ENCODE measurements around the gene MARCHF3.
"Not testable (repeated sequence)": the region's sequence is repeated elsewhere in the genome, so short reads cannot be mapped to it uniquely, and the experiment has no call there.

Gene MARCHF3

GRCh38 chr5:126866851-126867636 lies 163.3 kb downstream of the MARCHF3 start:
- DNase-seq: no peak

- no peak for DNase-seq
Observed at GRCh38 chr5:126865299-126865698, 165.1 kb downstream of the MARCHF3 start.

- DNase-seq: no peak
Observed at GRCh38 chr5:126864042-126864688, 166.2 kb downstream of the MARCHF3 start.

DNA sequence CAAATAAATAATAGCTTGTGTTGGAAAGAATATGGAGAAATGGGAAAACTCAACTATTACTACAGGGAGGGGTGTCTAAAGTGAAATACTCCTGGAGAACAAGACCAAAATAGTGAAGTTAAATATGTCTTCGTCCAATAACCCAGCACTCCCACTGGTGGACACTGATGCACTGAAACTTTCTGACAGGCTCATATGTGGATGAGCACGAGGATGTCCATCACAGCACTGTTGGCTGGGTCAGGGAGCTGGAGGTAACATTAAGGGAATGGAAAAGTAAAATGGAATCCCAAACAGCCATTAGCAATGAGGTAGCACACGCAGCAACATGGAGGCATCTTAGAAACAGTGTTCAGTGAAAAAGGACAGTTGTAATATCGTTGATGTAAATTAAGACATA lies 167.0 kb downstream of the MARCHF3 start:
- DNase-seq: no peak

DNA sequence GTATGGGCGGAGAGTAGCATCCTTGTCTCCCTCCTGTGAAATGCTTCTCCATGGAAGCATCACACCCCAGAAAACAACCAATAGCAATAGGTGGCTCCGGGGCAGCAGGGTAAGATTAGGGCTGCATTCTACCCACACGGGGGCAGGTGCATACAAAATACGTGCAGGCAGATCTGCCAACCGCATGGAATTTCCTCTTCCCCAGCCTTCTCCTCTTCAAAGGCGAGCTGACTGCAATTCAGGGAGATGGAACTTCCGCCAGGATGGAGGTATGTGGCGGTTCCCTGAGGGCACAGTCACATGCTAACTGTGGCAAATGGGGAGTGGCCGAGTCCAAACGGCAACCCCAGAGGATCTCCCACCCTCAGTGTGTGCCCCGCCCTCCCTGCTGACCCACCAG lies 171.9 kb downstream of the MARCHF3 start:
- DNase-seq: no peak

DNA sequence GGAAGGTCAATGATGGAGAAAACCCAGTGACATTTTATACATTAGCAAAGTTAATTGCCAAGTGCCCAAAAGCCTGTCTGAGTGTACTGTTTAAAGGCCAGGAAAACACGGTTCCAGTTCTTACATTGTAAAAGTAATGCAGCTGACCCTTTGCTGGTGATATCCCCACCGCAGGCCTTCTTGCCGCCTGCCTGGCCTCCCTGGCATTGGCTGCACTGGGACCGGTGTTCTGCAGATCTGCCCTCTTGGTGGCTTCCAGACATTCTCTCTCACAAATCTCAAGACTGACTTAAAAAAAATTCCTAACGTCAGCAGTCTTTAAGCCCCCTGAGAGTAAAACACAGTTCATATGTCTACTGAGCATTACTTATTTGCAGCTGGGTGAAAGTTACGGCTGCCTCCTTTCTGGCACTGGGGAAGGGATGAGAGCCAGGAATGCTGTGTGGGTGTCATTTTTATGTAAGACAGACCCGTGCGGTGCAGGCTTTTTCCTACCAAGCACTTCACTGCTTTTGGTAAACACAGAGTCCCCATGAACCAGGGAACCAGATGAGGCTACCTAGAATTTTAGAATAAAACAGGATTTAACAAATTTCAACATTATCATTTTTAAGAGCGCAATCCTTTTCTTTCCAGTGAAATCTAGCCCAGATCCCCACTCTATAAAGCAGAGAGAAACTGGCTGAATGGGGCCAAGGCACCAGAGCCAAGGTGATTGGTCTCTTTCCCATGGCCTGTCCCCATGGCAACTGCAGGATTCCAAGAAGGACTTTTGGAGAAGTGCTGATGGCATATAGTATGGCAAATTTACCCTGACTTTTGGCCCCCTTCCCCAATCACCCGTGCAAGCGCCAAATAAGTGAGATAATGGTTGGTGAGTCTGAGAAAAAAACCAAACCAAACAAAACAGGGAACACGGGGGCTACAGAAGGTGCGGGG lies 172.6 kb downstream of the MARCHF3 start:
- no peak for DNase-seq

DNA sequence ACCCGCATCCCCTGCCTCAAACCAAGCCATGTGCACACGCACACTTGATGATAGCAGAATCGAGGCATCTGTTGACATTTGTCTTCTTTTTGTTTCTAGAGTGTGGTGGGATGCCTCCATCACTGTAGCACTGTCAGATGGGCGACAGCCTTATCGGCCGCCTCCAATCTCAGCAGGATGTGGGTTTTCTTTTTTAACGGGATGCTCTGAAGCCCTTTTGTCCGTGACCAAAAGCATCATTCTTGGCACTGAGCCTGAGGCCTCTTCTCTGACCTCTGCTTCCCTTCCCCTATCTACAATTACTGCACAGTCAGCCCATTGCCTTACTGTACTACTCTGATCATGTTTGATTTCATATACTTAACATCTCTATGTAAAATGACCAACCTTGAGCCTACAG lies 175.1 kb downstream of the MARCHF3 start:
- DNase-seq: no peak

DNA sequence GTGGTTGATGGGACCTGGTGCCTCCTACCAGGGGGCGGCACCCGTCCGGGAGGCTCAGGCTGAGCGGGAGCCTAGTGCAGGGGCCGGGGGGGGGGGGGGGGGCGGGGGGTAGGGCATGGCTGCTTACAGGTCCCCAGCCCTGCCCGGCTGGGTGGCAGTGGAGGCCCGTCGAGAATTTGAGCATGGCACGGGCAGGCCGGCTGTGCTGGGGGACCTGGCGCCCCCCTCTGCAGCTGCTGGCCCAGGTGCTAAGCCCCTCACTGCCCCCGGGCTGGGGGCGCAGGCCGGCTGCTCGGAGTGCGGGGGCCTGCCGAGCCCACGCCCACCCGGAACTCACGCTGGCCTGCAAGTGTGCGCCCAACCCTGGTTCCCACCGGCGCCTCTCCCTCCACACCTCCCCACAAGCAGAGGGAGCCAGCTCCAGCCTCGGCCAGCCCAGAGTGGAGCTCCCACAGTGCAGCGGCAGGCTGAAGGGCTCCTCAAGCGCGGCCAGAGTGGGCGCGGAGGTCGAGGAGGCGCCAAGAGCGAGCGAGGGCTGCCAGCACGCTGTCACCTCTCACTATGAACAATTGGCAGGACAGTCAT lies 175.7 kb downstream of the MARCHF3 start:
- DNase-seq: no peak

DNA sequence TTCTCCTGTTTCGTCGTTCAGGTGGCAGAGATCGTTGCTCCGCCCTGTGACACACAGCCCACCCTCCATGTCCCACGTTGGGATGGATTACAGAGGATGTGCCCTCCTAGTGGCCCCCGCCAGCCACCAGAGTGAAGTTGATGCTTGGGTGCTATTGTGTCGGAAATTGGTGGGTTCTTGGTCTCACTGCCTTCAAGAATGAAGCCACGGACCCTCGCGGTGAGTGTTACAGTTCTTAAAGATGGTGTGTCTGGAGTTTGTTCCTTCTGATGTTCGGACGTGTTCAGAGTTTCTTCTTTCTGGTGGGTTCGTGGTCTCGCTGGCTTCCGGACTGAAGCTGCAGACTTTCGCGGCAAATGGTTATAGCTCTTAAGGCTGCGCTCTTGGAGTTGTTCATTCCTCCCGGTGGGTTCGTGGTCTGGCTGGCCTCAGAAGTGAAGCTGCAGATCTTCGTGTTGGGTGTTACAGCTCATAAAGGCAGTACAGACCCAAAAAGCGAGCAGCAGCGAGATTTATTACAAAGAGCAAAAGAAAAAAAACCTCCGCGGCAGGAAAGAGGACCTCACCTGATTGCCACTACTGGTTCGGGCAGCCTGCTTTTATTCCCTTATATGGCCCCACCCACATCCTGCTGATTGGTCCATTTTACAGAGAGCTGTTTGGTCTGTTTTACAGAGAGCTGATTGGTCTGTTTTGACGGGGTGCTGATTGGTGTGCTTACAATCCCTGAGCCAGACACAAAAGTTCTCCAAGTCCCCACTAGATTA lies 176.6 kb downstream of the MARCHF3 start:
- not testable (repeated sequence) for DNase-seq

GRCh38 chr5:126852841-126853271 lies 177.5 kb downstream of the MARCHF3 start:
- no peak for DNase-seq

DNA sequence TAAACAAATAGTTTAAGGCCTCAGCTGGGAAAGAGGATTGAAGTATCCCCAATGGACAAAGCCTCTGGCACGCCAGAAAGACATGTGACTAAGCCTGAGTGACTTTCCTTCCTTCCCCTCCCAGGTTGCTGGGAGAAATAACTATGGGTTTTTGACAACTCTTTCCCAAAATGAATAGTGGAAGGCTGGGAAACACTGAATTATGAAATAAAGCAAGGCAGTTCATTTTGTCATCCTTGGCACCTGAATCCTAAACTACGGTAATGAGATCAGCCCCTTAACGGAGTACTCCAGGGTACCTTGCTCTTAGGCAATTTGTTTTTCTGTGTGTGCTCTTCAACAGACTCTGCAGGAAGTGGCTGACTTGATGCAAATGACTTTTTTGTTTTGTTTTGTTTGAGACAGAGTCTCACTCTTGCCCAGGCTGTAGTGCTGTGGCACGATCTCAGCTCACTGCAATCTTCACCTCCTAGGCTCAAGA lies 178.2 kb downstream of the MARCHF3 start:
- no peak for DNase-seq

GRCh38 chr5:126851501-126852011 lies 178.8 kb downstream of the MARCHF3 start:
- no peak for DNase-seq

GRCh38 chr5:126849101-126849678 lies 181.2 kb downstream of the MARCHF3 start:
- no peak for DNase-seq

DNA sequence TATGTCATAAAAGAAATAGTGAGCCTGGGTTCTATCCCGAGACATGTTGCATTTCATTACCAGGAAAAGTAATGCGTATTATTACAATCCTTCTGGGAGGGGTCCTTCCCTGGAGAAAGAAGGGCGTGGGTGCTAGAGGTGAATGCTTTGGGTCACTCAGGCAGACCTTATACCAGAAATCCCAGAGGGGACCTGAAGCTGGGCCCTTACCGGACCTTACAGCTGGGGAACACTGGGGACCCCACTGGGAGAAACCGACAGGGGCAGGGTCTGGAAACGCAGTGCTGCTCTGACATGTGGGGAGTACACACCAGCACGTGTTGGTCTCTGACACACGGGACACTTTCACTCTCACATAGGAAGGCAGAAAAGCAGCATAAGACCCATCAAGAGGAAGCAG lies 182.1 kb downstream of the MARCHF3 start:
- no peak for DNase-seq

- no peak for DNase-seq
Observed at GRCh38 chr5:126847826-126848251, 182.5 kb downstream of the MARCHF3 start.

- DNase-seq: no peak
Observed at GRCh38 chr5:126847456-126847820, 182.9 kb downstream of the MARCHF3 start.

DNA sequence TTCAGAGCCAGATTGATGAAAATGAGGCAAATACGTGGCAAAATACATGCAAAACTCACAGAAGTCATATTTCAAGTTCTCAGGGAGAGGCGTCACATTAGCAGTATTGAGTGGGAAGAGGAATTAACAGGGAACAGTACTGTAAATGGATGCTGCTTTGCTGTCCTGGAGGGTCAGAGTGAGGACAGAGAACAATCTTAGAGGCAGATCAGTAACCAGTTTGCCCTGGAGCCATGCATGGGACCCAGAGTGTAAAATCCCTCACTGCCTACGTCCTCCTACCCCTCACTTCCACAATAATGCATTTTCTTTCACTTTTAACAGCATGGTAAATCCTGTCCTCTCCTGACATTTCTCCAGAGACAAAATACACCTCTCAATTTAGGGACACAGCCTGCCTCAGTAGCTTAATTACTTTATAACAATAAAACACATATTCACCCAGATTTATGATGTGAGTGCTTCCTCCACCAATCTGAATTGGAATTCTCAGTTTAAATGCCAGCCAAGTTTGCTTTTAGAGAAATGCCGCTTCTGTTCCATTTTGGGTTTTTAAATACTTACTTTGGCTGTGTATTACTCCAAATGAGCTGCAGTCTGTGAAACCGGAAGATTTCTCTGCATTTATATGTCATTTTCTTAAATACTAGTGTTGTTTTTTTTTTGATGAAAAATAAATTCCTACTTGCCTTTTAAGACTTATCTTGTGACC lies 183.5 kb downstream of the MARCHF3 start:
- no peak for DNase-seq

- no peak for DNase-seq
Observed at GRCh38 chr5:126846344-126846743, 184.0 kb downstream of the MARCHF3 start.

DNA sequence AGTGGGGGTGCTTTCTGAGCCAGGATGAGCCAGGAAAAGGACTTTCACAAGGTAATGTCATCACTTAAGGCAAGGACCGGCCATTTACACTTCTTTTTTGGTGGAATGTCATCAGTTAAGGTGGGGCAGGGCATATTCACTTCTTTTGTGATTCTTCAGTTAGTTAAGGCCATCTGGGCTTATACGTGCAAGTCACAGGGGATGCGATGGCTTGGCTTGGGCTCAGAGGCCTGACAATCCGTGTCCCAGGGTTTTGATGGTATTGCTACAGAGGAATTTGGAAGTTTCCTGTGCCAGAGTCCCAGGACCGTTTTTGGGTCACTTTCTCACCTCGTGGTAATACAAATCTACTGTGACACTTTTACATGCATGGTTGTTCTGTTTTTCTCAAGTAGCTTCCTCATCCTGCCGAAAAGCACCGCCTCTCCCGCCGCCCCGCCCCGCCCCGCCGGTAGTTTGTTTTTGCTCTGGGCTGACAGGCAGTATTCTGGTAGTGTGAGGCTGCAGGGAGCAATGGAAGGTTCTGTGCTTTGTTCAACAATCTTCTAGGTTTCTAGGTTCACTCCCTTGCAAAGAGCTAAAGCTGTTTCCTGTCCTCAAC lies 184.8 kb downstream of the MARCHF3 start:
- not testable (repeated sequence) for DNase-seq

GRCh38 chr5:126843375-126843774 lies 187.0 kb downstream of the MARCHF3 start:
- DNase-seq: not testable (repeated sequence)
